HepG2 (cell line): ENCODE results near the gene CASD1. TPM values are rescaled to one million over a fixed set of nuclear protein-coding genes. Genes with fewer than 3 reads are reported as not detected.

Experiments used
- ATAC-seq: fragments of 200-7000 bp; cut with Tn5 transposase; 3 replicates; pipeline ENCODE4 v1.9.1; 2020; ENCODE audit warnings: mild to moderate bottlenecking, moderate library complexity
- BruUV-seq: library from RNA; stranded (reverse); fragments of 400-500 nt; replicated peaks from 2 replicates; lab custom pipeline; 2021; lab: Mats Ljungman, UMichigan
- CTCF ChIA-PET: fragments of 300-600 bp; formaldehyde crosslinking; extraction: SDS; loops from one replicate; lab custom pipeline; 2021; ENCODE audit warnings: low total read pairs, inconsistent platforms, low intra/inter-chr PET ratio; lab: Yijun Ruan, JAX
- POLR2A ChIA-PET: fragments of 350-600 bp; sonication (Branson Sonifier 250); formaldehyde crosslinking; loops from one replicate; lab custom pipeline; 2020; ENCODE audit warnings: antibody characterized with exemption, inconsistent platforms; lab: Yijun Ruan, JAX
- DNase-seq: peaks from one replicate; pipeline ENCODE4 v3.0.0-alpha.2; 2015; ENCODE audit warnings: low spot score
- FAIRE-seq: peaks from 3 replicates; lab custom pipeline; 2011; peaks lifted over from hg19 to GRCh38; lab: Jason Lieb, UNC
- H2AFZ ChIP-seq: one replicate; pipeline ENCODE4 v1.6.1; 2011; ENCODE audit warnings: low read length, inconsistent platforms
- H3K27ac ChIP-seq: fragments of 300-600 bp; 3 replicates; pipeline ENCODE4 v1.8.0; 2011; ENCODE audit warnings: mixed run types, mild to moderate bottlenecking, mixed read lengths, low read length, inconsistent platforms; ENCODE audit not compliant: insufficient read depth; ENCODE audit errors: extremely low read length
- H3K27me3 ChIP-seq, 2 experiments: fragments of 200-600 bp in 1 of 2; 2 replicates in 1 of 2; 3 replicates in 1 of 2; pipeline versions ENCODE4 v1.6.0 to v1.8.0; 2011; ENCODE audit warnings: low read length in 2 of 2, mild to moderate bottlenecking in 2 of 2, moderate library complexity in 2 of 2, inconsistent platforms in 1 of 2; ENCODE audit not compliant: insufficient read depth in 2 of 2, control insufficient read depth in 1 of 2
- H3K36me3 ChIP-seq, 2 experiments: fragments of 200-600 bp in 1 of 2; replicated peaks in 1 of 2; 2 replicates in 1 of 2; 3 replicates in 1 of 2; pipeline versions ENCODE4 v1.5.1 to v1.8.0; 2011; ENCODE audit warnings: low read length in 2 of 2, inconsistent platforms in 1 of 2; ENCODE audit not compliant: insufficient read depth in 2 of 2, control insufficient read depth in 1 of 2
- H3K4me1 ChIP-seq: 2 replicates; pipeline ENCODE4 v1.5.1; 2012; ENCODE audit warnings: low read length, inconsistent platforms; ENCODE audit not compliant: insufficient read depth
- H3K4me2 ChIP-seq: 2 replicates; pipeline ENCODE4 v1.6.0; 2011; ENCODE audit warnings: low read depth, low read length, inconsistent platforms
- H3K4me3 ChIP-seq, 3 experiments: fragments of 200-600 bp in 1 of 3; sonication (generic), shearing (Covaris generic) in 1 of 3; replicated peaks in 1 of 3; 2 replicates each; pipeline ENCODE4 v1.5.1; 2011 to 2016; ENCODE audit warnings: low read length in 3 of 3, inconsistent platforms in 2 of 3, low read depth in 2 of 3, mild to moderate bottlenecking in 2 of 3, control low read depth in 1 of 3, mixed read lengths in 1 of 3; ENCODE audit not compliant: insufficient read depth in 1 of 3
- H3K79me2 ChIP-seq: one replicate; pipeline ENCODE4 v1.6.1; 2011; ENCODE audit warnings: low read length, inconsistent platforms; ENCODE audit not compliant: insufficient read depth
- H3K9ac ChIP-seq: 2 replicates; pipeline ENCODE4 v1.6.0; 2011; ENCODE audit warnings: mild to moderate bottlenecking, low read depth, low read length, inconsistent platforms; ENCODE audit not compliant: insufficient read depth
- H3K9me3 ChIP-seq: 2 replicates; pipeline ENCODE4 v1.5.1; 2012; ENCODE audit warnings: mild to moderate bottlenecking, low read length
- H4K20me1 ChIP-seq: 2 replicates; pipeline ENCODE4 v1.6.0; 2011; ENCODE audit warnings: inconsistent platforms, mild to moderate bottlenecking, low read length, moderate library complexity; ENCODE audit not compliant: insufficient read depth
- SNAPC4 ChIP-seq: sonication (generic); formaldehyde crosslinking; IDR thresholded peaks from 2 replicates; pipeline ENCODE4 v1.4.0; 2020; ENCODE audit warnings: mild to moderate bottlenecking, missing genetic modification reagents
- ZBTB38 ChIP-seq: sonication (generic); formaldehyde crosslinking; IDR thresholded peaks from 2 replicates; pipeline ENCODE4 v1.5.1; 2020; ENCODE audit warnings: mild to moderate bottlenecking, missing genetic modification reagents
- WGBS: methylation state at CpG from one replicate; pipeline ENCODE4 v1.1.6; 2017; ENCODE audit warnings: low lambda C conversion rate; 5-methylcytosine and 5-hydroxymethylcytosine counted together
- in situ Hi-C: cut with HindIII; loops from 2 replicates; pipeline ENCODE4 v1.10.0; 2017; ENCODE audit warnings: low pct_unique_long_range_greater_than_20kb; ENCODE audit not compliant: extremely low pct_ligation_motif_present
- intact Hi-C: fragments of 100-400 bp; cut with micrococcal nuclease; formaldehyde crosslinking; loops from one replicate; pipeline ENCODE4 v1.10.0; 2022; ENCODE audit not compliant: unreplicated experiment
- polyA plus RNA-seq, 8 experiments: library from polyadenylated mRNA; depleted of rRNA in 3 of 8; stranded (reverse) in 7 of 8; unstranded in 1 of 8; fragments of >200 nt; fragmentation: Illumina TruSeq in 4 of 8; extraction: Trizol in 4 of 8; gene quantifications; 2 replicates each; pipeline versions ENCODE4 v1.2.1 to v1.2.3, GENCODE V29; 2011 to 2016; ENCODE audit warnings: low read depth in 4 of 8, missing spikeins in 1 of 8, mixed read lengths in 1 of 8; ENCODE audit not compliant: insufficient read depth in 1 of 8
- total RNA-seq, 5 experiments: library from RNA; depleted of rRNA; stranded (reverse); fragments of >200 nt; fragmentation: Illumina TruSeq; extraction: Trizol; gene quantifications; 2 replicates each; pipeline ENCODE4 v1.2.3, GENCODE V29; 2016; ENCODE audit warnings: low read depth in 1 of 5
- TF ChIP-seq, protein P1 (sequence below): IDR thresholded peaks from 2 replicates; pipeline ENCODE4 v1.6.1; 2016; ENCODE audit warnings: mild to moderate bottlenecking, missing biosample characterization, missing genetic modification reagents

The CASD1 gene
- total and polyA plus RNA-seq, 2 of the 13 experiments (the other 11 are each of a cell fraction or from before 2014, with no cell fraction given): 22.9 to 32.6 TPM

- no peak for TF ChIP-seq SNAPC4 (CRISPR knock-in tag)
- TF ChIP-seq, protein P1, sequence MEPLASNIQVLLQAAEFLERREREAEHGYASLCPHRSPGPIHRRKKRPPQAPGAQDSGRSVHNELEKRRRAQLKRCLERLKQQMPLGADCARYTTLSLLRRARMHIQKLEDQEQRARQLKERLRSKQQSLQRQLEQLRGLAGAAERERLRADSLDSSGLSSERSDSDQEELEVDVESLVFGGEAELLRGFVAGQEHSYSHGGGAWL: no peak
Observed at GRCh38 chr7:94578614-94579013, 69.0 kb downstream of the CASD1 start (continued).

GRCh38 chr7:94579470-94579869 lies 69.9 kb downstream of the CASD1 start:
- no peak for TF ChIP-seq ZBTB38
- intact Hi-C loops (no loop called here), in situ Hi-C loops (no loop called here)
- Histone ChIP-seq H3K4me1 (peaks cover 58% of the 10 kb centered on the region), H3K36me3 (no peaks in the 10 kb centered on the region; a peak in 1 of 5 replicates), H3K9ac (no peak overlapping the region), H2AFZ (no peak overlapping the region), H3K27me3 (no peaks in the 10 kb centered on the region), H3K79me2 (no peaks in the 10 kb centered on the region), H3K9me3 (peaks cover 14% of the 10 kb centered on the region), H3K27ac (no peak overlapping the region), H3K4me2 (no peak overlapping the region), H3K4me3 (no peak overlapping the region), H4K20me1 (no peaks in the 10 kb centered on the region)
- no TSS peak for BruUV-seq
- ChIA-PET POLR2A (interaction anchor here (1.0 kb wide), 1 partner anchor 18 kb away, joined by 3 read pairs; no protein-coding TSS in a partner anchor), CTCF (no interaction called here)
- no peak for ATAC-seq
- no peak for FAIRE-seq
- WGBS: 95% methylated on average over 2 of the region's 2 CpGs
- no peak for DNase-seq
